ENCODE results near the gene LIMS1.
"Not testable (repeated sequence)": the region's sequence is repeated elsewhere in the genome, so short reads cannot be mapped to it uniquely, and the experiment has no call there.

The LIMS1 gene

GRCh38 chr2:108594132-108594981 lies 60.1 kb downstream of the LIMS1 start:
- DNase-seq (ENCODE audit: low read depth): no peak
- no peak overlapping the region for H3K4me3 ChIP-seq (ENCODE audit: low read depth, low read length)
- no peak for TF ChIP-seq CTCF (IDR thresholded peaks at IDR 0.05; ENCODE audit: control insufficient read depth, extremely low read depth, insufficient read depth)

GRCh38 chr2:108594982-108595464 lies 60.8 kb downstream of the LIMS1 start:
- DNase-seq (ENCODE audit: low read depth): no peak
- TF ChIP-seq CTCF (IDR thresholded peaks at IDR 0.05; ENCODE audit: control insufficient read depth, extremely low read depth, insufficient read depth): no peak
- H3K4me3 ChIP-seq (ENCODE audit: low read depth, low read length): no peak overlapping the region

- DNase-seq (ENCODE audit: low read depth); H3K4me3 ChIP-seq (ENCODE audit: low read depth, low read length): not testable (repeated sequence)
Observed at GRCh38 chr2:108595771-108596170, 61.5 kb downstream of the LIMS1 start.

- DNase-seq (ENCODE audit: low read depth): peak; percentile 46
- peak; percentile 30 for TF ChIP-seq CTCF (IDR thresholded peaks at IDR 0.05; ENCODE audit: control insufficient read depth, extremely low read depth, insufficient read depth)
- H3K4me3 ChIP-seq (ENCODE audit: low read depth, low read length): not testable (repeated sequence)
Observed at GRCh38 chr2:108597105-108597744, 63.0 kb downstream of the LIMS1 start.

GRCh38 chr2:108601199-108601598 lies 66.9 kb downstream of the LIMS1 start:
- not testable (repeated sequence) for H3K4me3 ChIP-seq (ENCODE audit: low read depth, low read length); DNase-seq (ENCODE audit: low read depth)

- H3K4me3 ChIP-seq (ENCODE audit: low read depth, low read length): no peak overlapping the region
- DNase-seq (ENCODE audit: low read depth): no peak
- no peak for TF ChIP-seq CTCF (IDR thresholded peaks at IDR 0.05; ENCODE audit: control insufficient read depth, extremely low read depth, insufficient read depth)
Observed at GRCh38 chr2:108602422-108602821, 68.2 kb downstream of the LIMS1 start.

GRCh38 chr2:108604196-108604595 lies 69.9 kb downstream of the LIMS1 start:
- H3K4me3 ChIP-seq (ENCODE audit: low read depth, low read length): no peak overlapping the region
- no peak for DNase-seq (ENCODE audit: low read depth)
- no peak for TF ChIP-seq CTCF (IDR thresholded peaks at IDR 0.05; ENCODE audit: control insufficient read depth, extremely low read depth, insufficient read depth)

GRCh38 chr2:108605947-108606346 lies 71.7 kb downstream of the LIMS1 start:
- DNase-seq (ENCODE audit: low read depth): no peak
- no peak overlapping the region for H3K4me3 ChIP-seq (ENCODE audit: low read depth, low read length)
- no peak for TF ChIP-seq CTCF (IDR thresholded peaks at IDR 0.05; ENCODE audit: control insufficient read depth, extremely low read depth, insufficient read depth)
